ENCODE data around the gene MRPL14. TPM values are rescaled to one million over a fixed set of nuclear protein-coding genes. Genes with fewer than 3 reads are reported as not detected.
"Not testable (repeated sequence)": the region's sequence is repeated elsewhere in the genome, so short reads cannot be mapped to it uniquely, and the experiment has no call there.

Gene MRPL14
- total RNA-seq, 1 donor = 47.5 TPM

DNA sequence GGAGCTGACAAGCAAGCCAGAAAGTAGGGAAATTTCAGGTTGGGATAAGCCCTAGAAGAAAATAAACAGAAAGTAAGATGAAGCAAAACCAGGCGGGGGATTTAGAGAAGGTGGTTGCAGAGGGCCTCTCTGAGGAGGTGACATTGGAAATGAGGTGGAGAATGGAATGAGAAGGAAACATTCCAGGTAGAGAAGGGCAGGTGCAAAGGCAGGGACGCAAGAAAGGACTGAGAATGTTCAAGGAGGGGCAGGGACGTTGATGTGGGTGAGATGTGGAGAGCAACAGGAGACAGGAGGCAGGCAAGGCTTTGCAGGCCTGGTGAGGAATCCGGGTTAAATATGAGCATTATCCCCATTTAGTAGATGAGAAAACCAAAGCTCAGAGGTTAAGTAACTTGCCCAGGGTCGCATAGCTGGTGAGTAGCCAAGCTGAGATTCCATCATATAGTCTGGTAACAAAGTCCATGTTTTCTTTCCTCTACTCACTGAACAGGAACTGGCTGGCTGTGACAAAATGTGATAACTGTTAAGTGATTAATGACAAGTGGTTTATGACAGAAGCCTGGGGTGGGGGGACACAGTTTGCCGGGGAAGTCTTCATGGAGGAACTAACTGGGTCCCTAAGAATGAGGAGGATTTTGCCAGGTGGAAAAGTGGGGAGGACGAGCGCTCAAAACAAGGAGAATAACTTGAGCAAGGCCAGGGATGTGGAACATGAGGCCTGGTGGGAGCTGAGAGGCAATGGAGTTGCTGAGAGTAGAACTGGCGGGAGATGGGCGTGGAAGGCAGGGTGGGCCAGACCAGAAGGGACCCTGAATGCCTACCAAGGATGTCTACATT, 32.6 kb downstream of the MRPL14 start:
- no peak overlapping the region for H3K4me3 ChIP-seq (ENCODE audit: low read depth, low read length)
- no peak for TF ChIP-seq CTCF (IDR thresholded peaks at IDR 0.05; ENCODE audit: insufficient read depth, low read depth, low read length)
- no peak for DNase-seq (ENCODE audit: low read depth)

GRCh38 chr6:44093750-44094402, 33.4 kb downstream of the MRPL14 start:
- DNase-seq (ENCODE audit: low read depth) = no peak
- no peak for TF ChIP-seq CTCF (IDR thresholded peaks at IDR 0.05; ENCODE audit: insufficient read depth, low read depth, low read length)
- no peak overlapping the region for H3K4me3 ChIP-seq (ENCODE audit: low read depth, low read length)

- no peak overlapping the region for H3K4me3 ChIP-seq (ENCODE audit: low read depth, low read length)
- DNase-seq (ENCODE audit: low read depth) = no peak
- no peak for TF ChIP-seq CTCF (IDR thresholded peaks at IDR 0.05; ENCODE audit: insufficient read depth, low read depth, low read length)
Observed at GRCh38 chr6:44093066-44093465, 34.2 kb downstream of the MRPL14 start.

GRCh38 chr6:44091981-44092884, 35.0 kb downstream of the MRPL14 start:
- H3K4me3 ChIP-seq (ENCODE audit: low read depth, low read length) = no peak overlapping the region
- TF ChIP-seq CTCF (IDR thresholded peaks at IDR 0.05; ENCODE audit: insufficient read depth, low read depth, low read length) = no peak
- peak; percentile 36 for DNase-seq (ENCODE audit: low read depth)

- H3K4me3 ChIP-seq (ENCODE audit: low read depth, low read length); DNase-seq (ENCODE audit: low read depth): not testable (repeated sequence)
Observed at GRCh38 chr6:44091356-44091755, 35.9 kb downstream of the MRPL14 start.

GRCh38 chr6:44090465-44090864, 36.8 kb downstream of the MRPL14 start:
- no peak overlapping the region for H3K4me3 ChIP-seq (ENCODE audit: low read depth, low read length)
- TF ChIP-seq CTCF (IDR thresholded peaks at IDR 0.05; ENCODE audit: insufficient read depth, low read depth, low read length) = no peak
- DNase-seq (ENCODE audit: low read depth) = no peak

Data from fibroblast of villous mesenchyme (primary cell).